CD4-positive, CD25-positive, alpha-beta regulatory T cell (primary cell): Measurements from ENCODE around the gene PMEPA1. TPM values are rescaled to one million over a fixed set of nuclear protein-coding genes. Genes with fewer than 3 reads are reported as not detected.

Experiments used
- ATAC-seq, 2 donors: fragments of 150-1000 bp; cut with Tn5 transposase; one replicate each; pipeline ENCODE4 v1.10.0; 2021; ENCODE audit warnings: low read depth in 2 of 2, moderate number of reproducible peaks in 2 of 2, moderate library complexity in 1 of 2
- DNase-seq, 3 donors: peaks; one replicate each; pipeline versions ENCODE4 v3.0.0 to v3.0.0-alpha.2; 2012 to 2022; ENCODE audit warnings: mixed read lengths in 1 of 3
- H3K27ac ChIP-seq: one replicate; pipeline ENCODE4 v1.7.0; 2013; ENCODE audit warnings: mild to moderate bottlenecking, low read length; ENCODE audit not compliant: insufficient read depth, poor library complexity, severe bottlenecking
- H3K27me3 ChIP-seq: one replicate; pipeline ENCODE4 v1.7.0; 2013; ENCODE audit warnings: low read length; ENCODE audit not compliant: control insufficient read depth, insufficient read depth
- H3K36me3 ChIP-seq: one replicate; pipeline ENCODE4 v1.7.0; 2013; ENCODE audit warnings: mild to moderate bottlenecking, low read length, moderate library complexity; ENCODE audit not compliant: control insufficient read depth, insufficient read depth
- H3K4me1 ChIP-seq: 2 replicates; pipeline ENCODE4 v1.7.0; 2013; ENCODE audit warnings: mild to moderate bottlenecking, low read length; ENCODE audit not compliant: insufficient read depth, control insufficient read depth, poor library complexity, severe bottlenecking
- H3K4me3 ChIP-seq: one replicate; pipeline ENCODE4 v1.7.0; 2013; ENCODE audit warnings: low read depth, mild to moderate bottlenecking, low read length, moderate library complexity
- H3K9me3 ChIP-seq, 2 experiments: 1 replicate in 1 of 2; 2 replicates in 1 of 2; pipeline ENCODE4 v1.7.0; 2013; ENCODE audit warnings: low read length in 2 of 2, mild to moderate bottlenecking in 1 of 2, moderate library complexity in 1 of 2; ENCODE audit not compliant: control insufficient read depth in 2 of 2
- H3K27ac Mint-ChIP-seq, 3 donors: one replicate each; pipeline ENCODE4 v1.8.0; 2020 to 2022; ENCODE audit warnings: mild to moderate bottlenecking in 3 of 3, mixed read lengths in 3 of 3, moderate library complexity in 2 of 3
- H3K27me3 Mint-ChIP-seq: one replicate; pipeline ENCODE4 v1.8.0; 2022; ENCODE audit warnings: mild to moderate bottlenecking, mixed read lengths
- H3K36me3 Mint-ChIP-seq: one replicate; pipeline ENCODE4 v1.8.0; 2020; ENCODE audit warnings: mixed read lengths
- H3K4me1 Mint-ChIP-seq, 4 donors: one replicate each; pipeline ENCODE4 v1.8.0; 2020 to 2022; ENCODE audit warnings: mixed read lengths in 4 of 4, mild to moderate bottlenecking in 1 of 4
- H3K4me3 Mint-ChIP-seq, 4 donors: one replicate each; pipeline ENCODE4 v1.8.0; 2020 to 2022; ENCODE audit warnings: mild to moderate bottlenecking in 4 of 4, mixed read lengths in 4 of 4, moderate library complexity in 3 of 4
- H3K9me3 Mint-ChIP-seq, 7 donors: one replicate each; pipeline ENCODE4 v1.8.0; 2020 to 2022; ENCODE audit warnings: mixed read lengths in 7 of 7, mild to moderate bottlenecking in 3 of 7, moderate library complexity in 2 of 7
- polyA plus RNA-seq, 4 donors: library from polyadenylated mRNA; unstranded; fragments of 300-500 nt; fragmentation: Illumina TruSeq; gene quantifications; one replicate each; pipeline ENCODE4 v1.2.3, GENCODE V29; 2021
- total RNA-seq: library from RNA; stranded (reverse); gene quantifications from one replicate; pipeline ENCODE4 v1.2.3, GENCODE V29; 2022

PMEPA1 gene
- total and polyA plus RNA-seq, 5 donors from 2014 or later = 0.36 to 4.0 (median 0.86) TPM

- no peaks in the 10 kb centered on the region for H3K9me3 ChIP-seq
- Mint-ChIP-seq H3K4me1 (peaks cover 4 to 47% (median 20%) of the 10 kb centered on the region in 4 donors), H3K27me3 (peaks cover 4% of the 10 kb centered on the region), H3K9me3 (no peaks in the 10 kb centered on the region), H3K27ac (peak overlapping the region in 1 of 3 donors; percentile 46), H3K36me3 (peaks cover 18% of the 10 kb centered on the region), H3K4me3 (no peak overlapping the region)
- H3K4me3 ChIP-seq = no peak overlapping the region
- no peak overlapping the region for H3K27ac ChIP-seq
- DNase-seq = no peak
- no peak for ATAC-seq
- no peaks in the 10 kb centered on the region for H3K27me3 ChIP-seq
- peaks cover 44% of the 10 kb centered on the region for H3K4me1 ChIP-seq
- peaks cover 50% of the 10 kb centered on the region for H3K36me3 ChIP-seq
Observed at GRCh38 chr20:57615445-57615811, 94.4 kb downstream of the PMEPA1 start.

GRCh38 chr20:57614490-57615444, 95.0 kb downstream of the PMEPA1 start:
- no peak for DNase-seq

GRCh38 chr20:57613481-57613921, 96.3 kb downstream of the PMEPA1 start:
- H3K27ac ChIP-seq = no peak overlapping the region
- H3K9me3 ChIP-seq = no peaks in the 10 kb centered on the region
- ATAC-seq = no peak
- Mint-ChIP-seq H3K4me3 (peak overlapping the region in 2 of 4 donors; percentile 25 to 51), H3K36me3 (peaks cover 26% of the 10 kb centered on the region), H3K27ac (no peak overlapping the region), H3K4me1 (peaks cover 0 to 28% (median 9%) of the 10 kb centered on the region in 4 donors), H3K27me3 (peaks cover 4% of the 10 kb centered on the region), H3K9me3 (no peaks in the 10 kb centered on the region)
- H3K27me3 ChIP-seq = no peaks in the 10 kb centered on the region
- H3K4me3 ChIP-seq = no peak overlapping the region
- no peak for DNase-seq
- peaks cover 25% of the 10 kb centered on the region for H3K4me1 ChIP-seq
- peaks cover 70% of the 10 kb centered on the region for H3K36me3 ChIP-seq

More at GRCh38 chr20:57614490-57615444, 95.0 kb downstream of the PMEPA1 start:
- Mint-ChIP-seq H3K27ac (peak overlapping the region in 2 of 3 donors; percentile 46 to 87), H3K36me3 (peaks cover 22% of the 10 kb centered on the region), H3K9me3 (no peaks in the 10 kb centered on the region), H3K4me1 (peaks cover 0 to 41% (median 16%) of the 10 kb centered on the region in 4 donors), H3K27me3 (peaks cover 4% of the 10 kb centered on the region), H3K4me3 (no peak overlapping the region)
- Histone ChIP-seq H3K27me3 (no peaks in the 10 kb centered on the region), H3K4me1 (peaks cover 37% of the 10 kb centered on the region), H3K36me3 (peaks cover 57% of the 10 kb centered on the region), H3K27ac (no peak overlapping the region), H3K4me3 (no peak overlapping the region), H3K9me3 (no peaks in the 10 kb centered on the region)
- ATAC-seq = no peak

- no peak overlapping the region for H3K4me3 ChIP-seq
- Mint-ChIP-seq H3K36me3 (peaks cover 30% of the 10 kb centered on the region), H3K27me3 (peaks cover 4% of the 10 kb centered on the region), H3K4me1 (peaks cover 0 to 22% (median 7%) of the 10 kb centered on the region in 4 donors), H3K27ac (peak overlapping the region in 1 of 3 donors; percentile 20), H3K4me3 (no peak overlapping the region), H3K9me3 (no peaks in the 10 kb centered on the region)
- no peaks in the 10 kb centered on the region for H3K9me3 ChIP-seq
- H3K4me1 ChIP-seq = peaks cover 19% of the 10 kb centered on the region
- H3K36me3 ChIP-seq = peaks cover 73% of the 10 kb centered on the region
- no peaks in the 10 kb centered on the region for H3K27me3 ChIP-seq
- no peak overlapping the region for H3K27ac ChIP-seq
- DNase-seq (no peak), ATAC-seq (no peak)
Observed at GRCh38 chr20:57612916-57613315, 96.9 kb downstream of the PMEPA1 start.

- ATAC-seq = no peak
- peaks cover 14% of the 10 kb centered on the region for H3K4me1 ChIP-seq
- H3K9me3 ChIP-seq = no peaks in the 10 kb centered on the region
- H3K27me3 ChIP-seq = no peaks in the 10 kb centered on the region
- Mint-ChIP-seq H3K27me3 (peaks cover 4% of the 10 kb centered on the region), H3K9me3 (no peaks in the 10 kb centered on the region), H3K4me3 (no peak overlapping the region), H3K27ac (no peak overlapping the region), H3K4me1 (peaks cover 0 to 17% (median 9%) of the 10 kb centered on the region in 4 donors), H3K36me3 (peaks cover 35% of the 10 kb centered on the region)
- no peak for DNase-seq
- H3K36me3 ChIP-seq = peaks cover 78% of the 10 kb centered on the region
- no peak overlapping the region for H3K27ac ChIP-seq
- no peak overlapping the region for H3K4me3 ChIP-seq
Observed at GRCh38 chr20:57612436-57612835, 97.4 kb downstream of the PMEPA1 start.

GRCh38 chr20:57611586-57612311, 98.1 kb downstream of the PMEPA1 start:
- ATAC-seq (no peak), DNase-seq (no peak)
- H3K36me3 ChIP-seq = peaks cover 84% of the 10 kb centered on the region
- Mint-ChIP-seq H3K9me3 (no peaks in the 10 kb centered on the region), H3K27ac (no peak overlapping the region), H3K36me3 (peaks cover 36% of the 10 kb centered on the region), H3K4me3 (no peak overlapping the region), H3K4me1 (peaks cover 0 to 11% (median 4%) of the 10 kb centered on the region in 4 donors), H3K27me3 (peaks cover 4% of the 10 kb centered on the region)
- no peaks in the 10 kb centered on the region for H3K9me3 ChIP-seq
- H3K4me1 ChIP-seq = peaks cover 7% of the 10 kb centered on the region
- no peak overlapping the region for H3K4me3 ChIP-seq
- H3K27ac ChIP-seq = no peak overlapping the region
- H3K27me3 ChIP-seq = no peaks in the 10 kb centered on the region

- Mint-ChIP-seq H3K27me3 (peaks cover 4% of the 10 kb centered on the region), H3K9me3 (no peaks in the 10 kb centered on the region), H3K27ac (no peak overlapping the region), H3K4me1 (peaks cover 0 to 7% (median 4%) of the 10 kb centered on the region in 4 donors), H3K4me3 (no peak overlapping the region), H3K36me3 (peaks cover 33% of the 10 kb centered on the region)
- ATAC-seq (no peak), DNase-seq (no peak)
- no peak overlapping the region for H3K4me3 ChIP-seq
- no peaks in the 10 kb centered on the region for H3K27me3 ChIP-seq
- peaks cover 82% of the 10 kb centered on the region for H3K36me3 ChIP-seq
- H3K4me1 ChIP-seq = no peaks in the 10 kb centered on the region
- no peaks in the 10 kb centered on the region for H3K9me3 ChIP-seq
- H3K27ac ChIP-seq = no peak overlapping the region
Observed at GRCh38 chr20:57610261-57610952, 99.4 kb downstream of the PMEPA1 start.
